ENCODE measurements around the gene ARGLU1. TPM values are rescaled to one million over a fixed set of nuclear protein-coding genes. Genes with fewer than 3 reads are reported as not detected.

The ARGLU1 gene
- total and polyA plus RNA-seq, 2 experiments from 2014 or later = 121 to 126 TPM

DNA sequence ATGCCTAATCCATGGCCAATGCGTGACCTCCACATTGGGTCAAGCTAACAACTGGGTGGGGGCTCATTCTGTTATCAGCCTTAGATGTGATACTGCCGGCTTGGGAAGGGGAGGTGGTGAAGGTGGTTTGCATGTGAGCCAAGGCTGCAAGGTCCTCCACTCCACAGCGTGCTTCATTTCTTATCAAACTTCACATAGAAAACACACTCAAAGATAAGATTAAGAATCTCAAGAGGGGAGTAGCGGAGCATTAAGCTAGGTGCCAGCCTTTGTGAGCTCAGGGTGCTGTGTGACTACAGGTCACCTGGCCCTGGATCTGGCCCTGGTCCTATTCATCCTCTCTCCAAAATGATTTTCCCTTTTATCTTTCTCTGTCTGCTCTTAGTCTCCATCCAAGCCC is 13.3 kb upstream of the ARGLU1 start:
- Histone ChIP-seq H3K79me2 (no peaks in the 10 kb centered on the region), H3K9me3 (ENCODE audit: low read depth) (no peaks in the 10 kb centered on the region), H3K27me3 (no peaks in the 10 kb centered on the region), H4K20me1 (ENCODE audit: insufficient read depth, poor library complexity, severe bottlenecking) (no peaks in the 10 kb centered on the region), H3K36me3 (replicated peaks; ENCODE audit: insufficient read depth, low read depth) (no peaks in the 10 kb centered on the region), H3K4me3 (no peak overlapping the region), H3K4me2 (no peak overlapping the region), H3K27ac (no peak overlapping the region), H3K4me1 (ENCODE audit: insufficient read depth) (peaks cover 8% of the 10 kb centered on the region), H2AFZ (no peak overlapping the region), H3K9me2 (replicated peaks; ENCODE audit: insufficient read depth) (no peaks in the 10 kb centered on the region)
- 56% methylated on average over 4 of the region's 4 CpGs for WGBS (ENCODE audit: low lambda C conversion rate, missing lambda C conversion rate)
- DNase-seq (ENCODE audit: low spot score) = no peak
- TF ChIP-seq, protein P1, sequence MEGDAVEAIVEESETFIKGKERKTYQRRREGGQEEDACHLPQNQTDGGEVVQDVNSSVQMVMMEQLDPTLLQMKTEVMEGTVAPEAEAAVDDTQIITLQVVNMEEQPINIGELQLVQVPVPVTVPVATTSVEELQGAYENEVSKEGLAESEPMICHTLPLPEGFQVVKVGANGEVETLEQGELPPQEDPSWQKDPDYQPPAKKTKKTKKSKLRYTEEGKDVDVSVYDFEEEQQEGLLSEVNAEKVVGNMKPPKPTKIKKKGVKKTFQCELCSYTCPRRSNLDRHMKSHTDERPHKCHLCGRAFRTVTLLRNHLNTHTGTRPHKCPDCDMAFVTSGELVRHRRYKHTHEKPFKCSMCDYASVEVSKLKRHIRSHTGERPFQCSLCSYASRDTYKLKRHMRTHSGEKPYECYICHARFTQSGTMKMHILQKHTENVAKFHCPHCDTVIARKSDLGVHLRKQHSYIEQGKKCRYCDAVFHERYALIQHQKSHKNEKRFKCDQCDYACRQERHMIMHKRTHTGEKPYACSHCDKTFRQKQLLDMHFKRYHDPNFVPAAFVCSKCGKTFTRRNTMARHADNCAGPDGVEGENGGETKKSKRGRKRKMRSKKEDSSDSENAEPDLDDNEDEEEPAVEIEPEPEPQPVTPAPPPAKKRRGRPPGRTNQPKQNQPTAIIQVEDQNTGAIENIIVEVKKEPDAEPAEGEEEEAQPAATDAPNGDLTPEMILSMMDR (IDR thresholded peaks at IDR 0.05; ENCODE audit: poor library complexity) = no peak
- TF ChIP-seq EZH2phosphoT487 (IDR thresholded peaks at IDR 0.05; ENCODE audit: low read depth, severe bottlenecking, unreplicated experiment) (no peak), EZH2 (IDR thresholded peaks at IDR 0.05; ENCODE audit: borderline replicate concordance) (no peak)

DNA sequence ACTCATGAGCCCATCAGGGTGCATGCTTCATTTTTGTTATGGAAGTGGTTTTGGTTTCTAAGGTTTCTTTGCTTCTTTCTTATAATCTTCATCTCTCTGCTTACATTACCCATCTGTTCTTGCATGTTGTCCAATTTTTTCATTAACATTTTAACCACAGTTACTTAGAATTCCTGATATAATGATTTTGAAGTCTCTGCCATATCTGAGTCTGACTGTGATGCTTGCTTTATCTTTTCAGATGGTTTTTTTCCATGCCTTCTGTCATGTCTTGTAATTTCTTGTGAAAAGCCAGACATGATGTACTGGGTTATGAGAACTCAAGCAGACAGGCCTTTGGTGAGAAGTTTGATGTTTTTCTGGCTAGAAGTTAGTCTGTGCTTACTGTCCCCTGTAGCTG is 8.0 kb upstream of the ARGLU1 start:
- Histone ChIP-seq H3K9me3 (ENCODE audit: low read depth) (no peaks in the 10 kb centered on the region), H3K4me3 (no peak overlapping the region), H3K9me2 (replicated peaks; ENCODE audit: insufficient read depth) (no peaks in the 10 kb centered on the region), H2AFZ (no peak overlapping the region), H3K4me2 (no peak overlapping the region), H3K36me3 (replicated peaks; ENCODE audit: insufficient read depth, low read depth) (no peaks in the 10 kb centered on the region), H3K27ac (no peak overlapping the region), H3K79me2 (no peaks in the 10 kb centered on the region), H3K27me3 (no peaks in the 10 kb centered on the region), H3K4me1 (ENCODE audit: insufficient read depth) (peaks cover 2% of the 10 kb centered on the region), H4K20me1 (ENCODE audit: insufficient read depth, poor library complexity, severe bottlenecking) (no peaks in the 10 kb centered on the region)
- TF ChIP-seq, protein P1 (IDR thresholded peaks at IDR 0.05; ENCODE audit: poor library complexity) = no peak
- TF ChIP-seq EZH2 (IDR thresholded peaks at IDR 0.05; ENCODE audit: borderline replicate concordance) = no peak
- DNase-seq (ENCODE audit: low spot score) = no peak

DNA sequence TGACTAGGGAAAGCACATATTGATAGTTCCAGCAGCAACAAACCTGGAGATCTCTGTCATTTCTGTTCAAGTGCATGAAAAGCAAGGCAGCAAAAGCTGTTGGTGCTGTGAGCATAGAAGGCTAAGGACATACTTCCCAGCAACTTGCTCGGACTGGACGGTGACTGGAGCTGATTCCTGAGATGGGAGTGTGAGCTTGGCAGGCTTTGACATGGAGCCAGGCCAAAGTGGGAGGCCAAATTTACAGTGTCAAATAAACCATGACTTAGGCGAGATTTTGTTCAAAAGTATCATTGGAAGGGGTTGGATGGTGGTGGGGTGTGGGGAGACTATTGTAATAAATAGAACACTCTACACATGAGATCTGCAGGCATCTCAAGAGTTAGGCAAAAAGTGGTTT is 5.9 kb upstream of the ARGLU1 start:
- DNase-seq (ENCODE audit: low spot score) = no peak
- H3K4me2 ChIP-seq = no peak overlapping the region
- no peaks in the 10 kb centered on the region for H3K9me3 ChIP-seq (ENCODE audit: low read depth)
- H4K20me1 ChIP-seq (ENCODE audit: insufficient read depth, poor library complexity, severe bottlenecking) = no peaks in the 10 kb centered on the region
- H3K27me3 ChIP-seq = no peaks in the 10 kb centered on the region
- H3K27ac ChIP-seq = no peak overlapping the region
- no peaks in the 10 kb centered on the region for H3K9me2 ChIP-seq (replicated peaks; ENCODE audit: insufficient read depth)
- no peaks in the 10 kb centered on the region for H3K36me3 ChIP-seq (replicated peaks; ENCODE audit: insufficient read depth, low read depth)
- TF ChIP-seq, protein P1 (IDR thresholded peaks at IDR 0.05; ENCODE audit: poor library complexity) = no peak
- TF ChIP-seq EZH2 (IDR thresholded peaks at IDR 0.05; ENCODE audit: borderline replicate concordance) (no peak), EZH2phosphoT487 (IDR thresholded peaks at IDR 0.05; ENCODE audit: low read depth, severe bottlenecking, unreplicated experiment) (no peak)
- no peaks in the 10 kb centered on the region for H3K79me2 ChIP-seq
- no peak overlapping the region for H2AFZ ChIP-seq
- no peaks in the 10 kb centered on the region for H3K4me1 ChIP-seq (ENCODE audit: insufficient read depth)
- WGBS (ENCODE audit: low lambda C conversion rate, missing lambda C conversion rate) = 97% methylated on average over 3 of the region's 3 CpGs
- H3K4me3 ChIP-seq = no peak overlapping the region

DNA sequence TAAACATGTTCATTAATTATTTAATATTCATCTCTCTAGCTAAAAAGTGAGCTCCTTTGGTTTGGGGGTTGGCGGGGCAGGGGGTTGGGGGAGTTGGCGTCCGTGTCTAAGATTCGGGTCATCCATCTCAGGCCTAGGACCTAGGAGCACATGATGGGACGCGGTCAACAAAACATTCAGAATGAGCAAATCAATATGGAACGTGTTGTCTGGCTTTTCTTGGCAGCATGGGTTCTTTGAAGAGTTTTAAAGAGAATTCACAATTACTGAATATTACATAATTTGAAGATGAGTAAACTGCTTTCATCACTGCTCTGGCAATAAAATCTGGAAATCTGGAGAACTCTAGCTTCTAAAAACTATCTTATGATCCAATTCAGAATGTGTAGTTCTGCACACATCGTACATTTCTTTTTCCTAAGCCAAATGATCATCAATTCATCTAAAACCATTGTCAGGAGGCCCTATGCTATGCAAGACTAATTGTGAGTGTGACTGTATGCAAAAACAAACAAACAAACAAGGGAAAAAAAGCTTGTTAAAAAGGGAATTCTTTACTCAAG is 5.4 kb upstream of the ARGLU1 start:
- Histone ChIP-seq H3K9me3 (ENCODE audit: low read depth) (no peaks in the 10 kb centered on the region), H3K9me2 (replicated peaks; ENCODE audit: insufficient read depth) (no peaks in the 10 kb centered on the region), H3K4me3 (no peak overlapping the region), H2AFZ (no peak overlapping the region), H3K79me2 (no peaks in the 10 kb centered on the region), H4K20me1 (ENCODE audit: insufficient read depth, poor library complexity, severe bottlenecking) (no peaks in the 10 kb centered on the region), H3K27ac (no peak overlapping the region), H3K36me3 (replicated peaks; ENCODE audit: insufficient read depth, low read depth) (no peaks in the 10 kb centered on the region), H3K4me1 (ENCODE audit: insufficient read depth) (no peaks in the 10 kb centered on the region), H3K4me2 (no peak overlapping the region), H3K27me3 (no peaks in the 10 kb centered on the region)
- 97% methylated on average over 7 of the region's 8 CpGs for WGBS (ENCODE audit: low lambda C conversion rate, missing lambda C conversion rate)
- no peak for TF ChIP-seq EZH2 (IDR thresholded peaks at IDR 0.05; ENCODE audit: borderline replicate concordance)
- TF ChIP-seq EZH2phosphoT487 (IDR thresholded peaks at IDR 0.05; ENCODE audit: low read depth, severe bottlenecking, unreplicated experiment) = no peak
- TF ChIP-seq, protein P1 (IDR thresholded peaks at IDR 0.05; ENCODE audit: poor library complexity) = no peak
- no peak for DNase-seq (ENCODE audit: low spot score)

Data from hepatocyte (in vitro differentiated cells).